HUES6 (cell line): ENCODE results near the gene MYCL.

Source experiments
- H3K27ac ChIP-seq: 2 replicates; pipeline ENCODE4 v1.7.0; 2013; ENCODE audit warnings: low read depth, mild to moderate bottlenecking, low read length, inconsistent platforms
- H3K27me3 ChIP-seq: 2 replicates; pipeline ENCODE4 v1.6.1; 2013; ENCODE audit warnings: low read length; ENCODE audit not compliant: control insufficient read depth, insufficient read depth
- H3K36me3 ChIP-seq: 2 replicates; pipeline ENCODE4 v1.6.1; 2013; ENCODE audit warnings: low read length; ENCODE audit not compliant: control insufficient read depth, insufficient read depth
- H3K4me1 ChIP-seq: 2 replicates; pipeline ENCODE4 v1.6.1; 2013; ENCODE audit warnings: low read length; ENCODE audit not compliant: control insufficient read depth, insufficient read depth
- H3K4me3 ChIP-seq: 2 replicates; pipeline ENCODE4 v1.5.1; 2013; ENCODE audit warnings: low read depth, low read length
- H3K9ac ChIP-seq: one replicate; pipeline ENCODE4 v1.6.1; 2013; ENCODE audit warnings: mild to moderate bottlenecking, low read length
- H3K9me3 ChIP-seq: 2 replicates; pipeline ENCODE4 v1.6.1; 2013; ENCODE audit warnings: low read depth, low read length; ENCODE audit not compliant: control insufficient read depth, insufficient read depth

MYCL gene

GRCh38 chr1:39901714-39902459 lies at the start of gene MYCL:
MYCL (minus strand) TSS chr1:39901917; CDS start chr1:39901434, 483 bp downstream.
- H3K4me1 ChIP-seq = peaks cover 40% of the 10 kb centered on the region
- peak within 1 kb of the TSS; percentile 92 for H3K4me3 ChIP-seq
- H3K36me3 ChIP-seq = no peaks in the 10 kb centered on the region
- H3K27ac ChIP-seq = peak within 1 kb of the TSS; percentile 13; the same call in 1 of the 2 replicates
- H3K9ac ChIP-seq = peak within 1 kb of the TSS; percentile 82
- H3K9me3 ChIP-seq = no peaks in the 10 kb centered on the region
- peaks cover 22% of the 10 kb centered on the region for H3K27me3 ChIP-seq

- Histone ChIP-seq H3K27me3 (peaks cover 20% of the 10 kb centered on the region), H3K27ac (no peak overlapping the region), H3K4me1 (peaks cover 18% of the 10 kb centered on the region), H3K9ac (no peak overlapping the region), H3K4me3 (no peak overlapping the region), H3K36me3 (no peaks in the 10 kb centered on the region), H3K9me3 (no peaks in the 10 kb centered on the region)
Observed at GRCh38 chr1:39949891-39950290, 48.2 kb upstream of the MYCL start.

GRCh38 chr1:39947260-39947659 lies 45.5 kb upstream of the MYCL start:
- Histone ChIP-seq H3K4me3 (no peak overlapping the region), H3K9ac (no peak overlapping the region), H3K27me3 (no peaks in the 10 kb centered on the region), H3K4me1 (peaks cover 16% of the 10 kb centered on the region), H3K9me3 (no peaks in the 10 kb centered on the region), H3K36me3 (no peaks in the 10 kb centered on the region), H3K27ac (no peak overlapping the region)

- H3K4me1 ChIP-seq = peaks cover 16% of the 10 kb centered on the region
- H3K9ac ChIP-seq = no peak overlapping the region
- no peaks in the 10 kb centered on the region for H3K9me3 ChIP-seq
- H3K27ac ChIP-seq = no peak overlapping the region
- H3K36me3 ChIP-seq = no peaks in the 10 kb centered on the region
- no peaks in the 10 kb centered on the region for H3K27me3 ChIP-seq
- H3K4me3 ChIP-seq = no peak overlapping the region
Observed at GRCh38 chr1:39946216-39946615, 44.5 kb upstream of the MYCL start.

- H3K9ac ChIP-seq = no peak overlapping the region
- H3K4me3 ChIP-seq = no peak overlapping the region
- H3K27ac ChIP-seq = no peak overlapping the region
- no peaks in the 10 kb centered on the region for H3K9me3 ChIP-seq
- H3K4me1 ChIP-seq = peaks cover 9% of the 10 kb centered on the region
- H3K27me3 ChIP-seq = no peaks in the 10 kb centered on the region; the same call in 1 of the 2 replicates
- no peaks in the 10 kb centered on the region for H3K36me3 ChIP-seq
Observed at GRCh38 chr1:39944410-39945112, 42.8 kb upstream of the MYCL start.

- peaks cover 4% of the 10 kb centered on the region; the same call in 1 of the 2 replicates for H3K4me1 ChIP-seq
- H3K4me3 ChIP-seq = no peak overlapping the region
- H3K9ac ChIP-seq = no peak overlapping the region
- H3K27me3 ChIP-seq = no peaks in the 10 kb centered on the region; the same call in 1 of the 2 replicates
- H3K27ac ChIP-seq = no peak overlapping the region
- no peaks in the 10 kb centered on the region for H3K9me3 ChIP-seq
- no peaks in the 10 kb centered on the region for H3K36me3 ChIP-seq
Observed at GRCh38 chr1:39943471-39944290, 42.0 kb upstream of the MYCL start.

- no peaks in the 10 kb centered on the region; the same call in 1 of the 2 replicates for H3K27me3 ChIP-seq
- no peak overlapping the region for H3K9ac ChIP-seq
- no peak overlapping the region for H3K4me3 ChIP-seq
- H3K36me3 ChIP-seq = no peaks in the 10 kb centered on the region
- H3K27ac ChIP-seq = no peak overlapping the region
- H3K9me3 ChIP-seq = no peaks in the 10 kb centered on the region
- H3K4me1 ChIP-seq = peaks cover 4% of the 10 kb centered on the region; the same call in 1 of the 2 replicates
Observed at GRCh38 chr1:39940980-39941871, 39.5 kb upstream of the MYCL start.

GRCh38 chr1:39940253-39940652 lies 38.5 kb upstream of the MYCL start:
- H3K9ac ChIP-seq = no peak overlapping the region
- H3K36me3 ChIP-seq = no peaks in the 10 kb centered on the region
- no peaks in the 10 kb centered on the region; the same call in 1 of the 2 replicates for H3K27me3 ChIP-seq
- H3K9me3 ChIP-seq = no peaks in the 10 kb centered on the region
- H3K27ac ChIP-seq = no peak overlapping the region
- no peak overlapping the region for H3K4me3 ChIP-seq
- H3K4me1 ChIP-seq = peaks cover 4% of the 10 kb centered on the region; the same call in 1 of the 2 replicates

GRCh38 chr1:39938856-39939255 lies 37.1 kb upstream of the MYCL start:
- H3K4me3 ChIP-seq = no peak overlapping the region
- H3K9me3 ChIP-seq = no peaks in the 10 kb centered on the region
- H3K36me3 ChIP-seq = no peaks in the 10 kb centered on the region
- H3K4me1 ChIP-seq = peaks cover 3% of the 10 kb centered on the region; the same call in 1 of the 2 replicates
- H3K27me3 ChIP-seq = no peaks in the 10 kb centered on the region; the same call in 1 of the 2 replicates
- no peak overlapping the region for H3K27ac ChIP-seq
- no peak overlapping the region for H3K9ac ChIP-seq
